Left ventricle myocardium inferior (tissue), 1 donor: ENCODE results near the gene USP9X. TPM values are rescaled to one million over a fixed set of nuclear protein-coding genes. Genes with fewer than 3 reads are reported as not detected.

Experiments
- DNase-seq: peaks from one replicate; pipeline ENCODE4 v3.0.0-alpha.2; 2020
- H3K27ac ChIP-seq: fragments of 200-600 bp; replicated peaks from 2 replicates; pipeline ENCODE4 v1.8.0; 2021
- H3K27me3 ChIP-seq: fragments of 200-600 bp; 2 replicates; pipeline ENCODE4 v1.8.0; 2021; ENCODE audit warnings: low read depth
- H3K36me3 ChIP-seq: fragments of 200-600 bp; 2 replicates; pipeline ENCODE4 v1.8.0; 2021
- H3K4me1 ChIP-seq: fragments of 200-600 bp; 2 replicates; pipeline ENCODE4 v1.8.0; 2021
- H3K4me3 ChIP-seq: fragments of 200-600 bp; 2 replicates; pipeline ENCODE4 v1.8.0; 2021; ENCODE audit warnings: mild to moderate bottlenecking, moderate library complexity
- H3K9me3 ChIP-seq: fragments of 200-600 bp; replicated peaks from 2 replicates; pipeline ENCODE4 v1.8.0; 2021
- CTCF ChIP-seq: fragments of 200-600 bp; IDR thresholded peaks from 2 replicates; pipeline ENCODE4 v1.8.0; 2021; ENCODE audit warnings: antibody characterized with exemption, mild to moderate bottlenecking, borderline replicate concordance
- intact Hi-C: fragments of 100-400 bp; cut with micrococcal nuclease; formaldehyde crosslinking; loops from one replicate; pipeline ENCODE4 v1.11.0; 2022
- total RNA-seq: library from RNA; stranded (reverse); fragmentation: NEBNext Ultra II Directional; extraction: Animal tissue kit (Norgen Biotek cat#: 25700); gene quantifications from one replicate; pipeline ENCODE4 v1.2.1, GENCODE V29; 2021
- donor health status: DM: no; HTN: yes; CAD: no; lungs with severe emphysema.

Gene USP9X
- total RNA-seq, 1 donor from 2014 or later, result 50.9 TPM

- peaks cover 23% of the 10 kb centered on the region for H3K36me3 ChIP-seq
- H3K4me3 ChIP-seq, result no peak overlapping the region
- H3K9me3 ChIP-seq, result no peaks in the 10 kb centered on the region
- peaks cover 24% of the 10 kb centered on the region for H3K4me1 ChIP-seq
- no peaks in the 10 kb centered on the region for H3K27me3 ChIP-seq
- no peak for TF ChIP-seq CTCF
- H3K27ac ChIP-seq, result no peak overlapping the region
- intact Hi-C loops, result no loop called here
- no peak for DNase-seq
Observed at GRCh38 chrX:41128955-41129354, 43.7 kb downstream of the USP9X start.

GRCh38 chrX:41131766-41132165, 46.5 kb downstream of the USP9X start:
- no peak overlapping the region for H3K4me3 ChIP-seq
- no peaks in the 10 kb centered on the region for H3K9me3 ChIP-seq
- peaks cover 44% of the 10 kb centered on the region for H3K36me3 ChIP-seq
- intact Hi-C loops, result no loop called here
- no peaks in the 10 kb centered on the region for H3K27me3 ChIP-seq
- TF ChIP-seq CTCF, result no peak
- H3K4me1 ChIP-seq, result peaks cover 15% of the 10 kb centered on the region
- H3K27ac ChIP-seq, result no peak overlapping the region
- DNase-seq, result no peak

GRCh38 chrX:41133551-41133950, 48.3 kb downstream of the USP9X start:
- no peak for TF ChIP-seq CTCF
- Histone ChIP-seq H3K4me3 (no peak overlapping the region), H3K9me3 (no peaks in the 10 kb centered on the region), H3K27me3 (no peaks in the 10 kb centered on the region), H3K36me3 (peaks cover 49% of the 10 kb centered on the region), H3K27ac (no peak overlapping the region), H3K4me1 (peaks cover 3% of the 10 kb centered on the region)
- DNase-seq, result no peak
- intact Hi-C loops, result no loop called here

- Histone ChIP-seq H3K9me3 (no peaks in the 10 kb centered on the region), H3K27me3 (no peaks in the 10 kb centered on the region), H3K36me3 (peaks cover 38% of the 10 kb centered on the region), H3K4me1 (peaks cover 3% of the 10 kb centered on the region), H3K27ac (no peak overlapping the region), H3K4me3 (no peak overlapping the region)
- DNase-seq, result no peak
- intact Hi-C loops, result no loop called here
- peak; percentile 35 for TF ChIP-seq CTCF
Observed at GRCh38 chrX:41137589-41137988, 52.3 kb downstream of the USP9X start.

- H3K27ac ChIP-seq, result no peak overlapping the region
- no peak overlapping the region for H3K4me3 ChIP-seq
- no peaks in the 10 kb centered on the region for H3K9me3 ChIP-seq
- no peak for DNase-seq
- no peaks in the 10 kb centered on the region for H3K27me3 ChIP-seq
- intact Hi-C loops, result no loop called here
- TF ChIP-seq CTCF, result no peak
- peaks cover 20% of the 10 kb centered on the region for H3K36me3 ChIP-seq
- peaks cover 3% of the 10 kb centered on the region for H3K4me1 ChIP-seq
Observed at GRCh38 chrX:41142130-41142910, 57.1 kb downstream of the USP9X start.
